Gastrocnemius medialis (tissue), 4 donors: ENCODE measurements around the gene UBASH3B.

Experiments used
- POLR2A ChIP-seq, 2 donors: fragments of 450-650 bp; IDR thresholded peaks; one replicate each; pipeline ENCODE4 v1.6.1; 2017; ENCODE audit warnings: antibody characterized with exemption in 2 of 2, mild to moderate bottlenecking in 2 of 2, moderate library complexity in 2 of 2
- TF ChIP-seq, protein P1 (sequence below), 5 experiments: fragments of 450-650 bp in 3 of 5; fragments of 200-600 bp in 2 of 5; sonication (generic) in 2 of 5; IDR thresholded peaks in 4 of 5; conservative IDR thresholded peaks in 1 of 5; 1 replicate in 4 of 5; 2 replicates in 1 of 5; pipeline ENCODE4 v1.5.1; 2016 to 2019; ENCODE audit warnings: antibody characterized with exemption in 5 of 5, mild to moderate bottlenecking in 3 of 5, moderate library complexity in 3 of 5

DNA sequence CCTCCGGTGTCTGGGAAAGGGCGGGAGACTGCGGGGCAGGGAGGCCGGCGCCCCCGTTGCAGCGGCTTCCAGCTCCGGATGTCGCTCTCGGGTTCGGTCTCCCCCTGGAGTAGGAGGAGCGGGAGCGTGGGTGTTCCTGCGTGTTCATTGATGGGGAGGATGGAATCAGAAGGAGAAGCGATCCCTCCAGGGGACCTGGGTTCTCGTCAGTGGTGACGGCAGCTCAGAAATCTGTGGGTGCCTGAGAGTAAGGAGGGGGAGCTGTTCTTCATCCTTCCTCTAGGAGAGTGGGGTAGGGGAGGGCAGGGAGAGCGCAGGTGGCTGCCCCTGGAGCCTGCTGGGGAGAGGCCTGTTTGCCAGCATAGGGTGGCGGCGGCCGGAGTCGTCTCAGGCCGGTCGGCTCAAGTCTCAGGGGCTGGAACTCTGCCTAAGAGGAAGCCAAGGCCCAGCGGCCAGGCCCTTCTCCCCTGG, 1.1 kb downstream of the UBASH3B start:
- TF ChIP-seq, protein P1, sequence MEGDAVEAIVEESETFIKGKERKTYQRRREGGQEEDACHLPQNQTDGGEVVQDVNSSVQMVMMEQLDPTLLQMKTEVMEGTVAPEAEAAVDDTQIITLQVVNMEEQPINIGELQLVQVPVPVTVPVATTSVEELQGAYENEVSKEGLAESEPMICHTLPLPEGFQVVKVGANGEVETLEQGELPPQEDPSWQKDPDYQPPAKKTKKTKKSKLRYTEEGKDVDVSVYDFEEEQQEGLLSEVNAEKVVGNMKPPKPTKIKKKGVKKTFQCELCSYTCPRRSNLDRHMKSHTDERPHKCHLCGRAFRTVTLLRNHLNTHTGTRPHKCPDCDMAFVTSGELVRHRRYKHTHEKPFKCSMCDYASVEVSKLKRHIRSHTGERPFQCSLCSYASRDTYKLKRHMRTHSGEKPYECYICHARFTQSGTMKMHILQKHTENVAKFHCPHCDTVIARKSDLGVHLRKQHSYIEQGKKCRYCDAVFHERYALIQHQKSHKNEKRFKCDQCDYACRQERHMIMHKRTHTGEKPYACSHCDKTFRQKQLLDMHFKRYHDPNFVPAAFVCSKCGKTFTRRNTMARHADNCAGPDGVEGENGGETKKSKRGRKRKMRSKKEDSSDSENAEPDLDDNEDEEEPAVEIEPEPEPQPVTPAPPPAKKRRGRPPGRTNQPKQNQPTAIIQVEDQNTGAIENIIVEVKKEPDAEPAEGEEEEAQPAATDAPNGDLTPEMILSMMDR (IDR thresholded peaks at IDR 0.05 in 4 of 5, conservative IDR thresholded peaks at IDR 0.05 in 1 of 5): no peak
- no peak for TF ChIP-seq POLR2A (IDR thresholded peaks at IDR 0.05)
